ENCODE measurements around the gene SLC25A43. TPM values are rescaled to one million over a fixed set of nuclear protein-coding genes. Genes with fewer than 3 reads are reported as not detected.
"Not testable (repeated sequence)": the region's sequence is repeated elsewhere in the genome, so short reads cannot be mapped to it uniquely, and the experiment has no call there.

SLC25A43 gene
- polyA plus RNA-seq, 2 of the 4 experiments (the other 2 are of a cell fraction): 27.4 to 31.2 TPM

DNA sequence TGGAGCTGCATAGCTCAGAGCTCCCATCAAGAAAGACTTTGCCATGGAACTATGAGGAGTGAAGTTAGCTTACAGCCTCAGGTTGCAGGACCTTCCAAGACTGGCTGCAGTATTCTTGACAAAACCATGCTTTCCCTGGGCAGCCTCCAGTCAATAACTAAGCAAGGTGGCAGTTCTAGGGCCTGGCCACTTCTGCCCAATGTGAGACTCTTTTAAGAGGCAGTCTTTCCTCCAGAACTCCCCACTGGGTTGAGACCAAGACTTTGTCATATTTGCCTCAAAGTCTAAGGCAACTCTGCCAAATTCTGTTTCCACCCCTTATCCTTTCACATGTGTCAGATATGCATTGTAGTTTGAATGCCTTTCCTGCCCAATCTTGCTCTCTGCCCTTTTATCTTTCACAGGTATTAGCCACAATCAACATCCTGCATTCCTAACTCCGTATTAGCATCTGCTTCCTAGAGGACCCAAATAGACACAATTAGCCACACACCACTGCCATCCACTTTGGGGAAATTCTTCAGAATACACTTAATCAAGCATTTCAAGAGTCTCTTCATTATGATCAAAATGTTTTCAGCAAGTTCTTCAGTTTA lies 17.7 kb upstream of the SLC25A43 start:
- WGBS (ENCODE audit: missing lambda C conversion rate): 74% methylated on average over 1 of the region's 1 CpG
- H3K4me3 ChIP-seq: no peak overlapping the region
- FAIRE-seq: no peak
- no peak for DNase-seq (ENCODE audit: low read depth in 1 of 2, low spot score in 1 of 2)
- no peaks in the 10 kb centered on the region for H3K9me3 ChIP-seq
- no peak for ATAC-seq
- POLR2A ChIA-PET: no interaction called here
- H3K4me2 ChIP-seq: no peak overlapping the region
- H3K4me1 ChIP-seq: no peaks in the 10 kb centered on the region
- H3K27ac ChIP-seq: no peak overlapping the region
- CTCF ChIA-PET: interaction anchor here (1.0 kb wide), 1 partner anchor 24 kb away, joined by 3 read pairs; no protein-coding TSS in a partner anchor
- no peak for TF ChIP-seq CHD2 (IDR thresholded peaks at IDR 0.05; ENCODE audit: low read length, partially characterized antibody)
- TF ChIP-seq SMC3 (IDR thresholded peaks at IDR 0.05): no peak
- no peak for TF ChIP-seq PHF8 (IDR thresholded peaks at IDR 0.05; ENCODE audit: borderline replicate concordance, low read depth)
- TF ChIP-seq ZNF302 (CRISPR knock-in tag; IDR thresholded peaks at IDR 0.05): no peak
- TF ChIP-seq, protein P1, sequence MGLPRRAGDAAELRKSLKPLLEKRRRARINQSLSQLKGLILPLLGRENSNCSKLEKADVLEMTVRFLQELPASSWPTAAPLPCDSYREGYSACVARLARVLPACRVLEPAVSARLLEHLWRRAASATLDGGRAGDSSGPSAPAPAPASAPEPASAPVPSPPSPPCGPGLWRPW (IDR thresholded peaks at IDR 0.05): no peak
- no peak for TF ChIP-seq HOXA7 (CRISPR knock-in tag; IDR thresholded peaks at IDR 0.05)
- no peak for TF ChIP-seq POLR2AphosphoS2 (conservative IDR thresholded peaks at IDR 0.05; ENCODE audit: low read length)
- TF ChIP-seq CEBPB (IDR thresholded peaks at IDR 0.05): no peak
- no peak for TF ChIP-seq CHD4 (IDR thresholded peaks at IDR 0.05; ENCODE audit: borderline replicate concordance)

DNA sequence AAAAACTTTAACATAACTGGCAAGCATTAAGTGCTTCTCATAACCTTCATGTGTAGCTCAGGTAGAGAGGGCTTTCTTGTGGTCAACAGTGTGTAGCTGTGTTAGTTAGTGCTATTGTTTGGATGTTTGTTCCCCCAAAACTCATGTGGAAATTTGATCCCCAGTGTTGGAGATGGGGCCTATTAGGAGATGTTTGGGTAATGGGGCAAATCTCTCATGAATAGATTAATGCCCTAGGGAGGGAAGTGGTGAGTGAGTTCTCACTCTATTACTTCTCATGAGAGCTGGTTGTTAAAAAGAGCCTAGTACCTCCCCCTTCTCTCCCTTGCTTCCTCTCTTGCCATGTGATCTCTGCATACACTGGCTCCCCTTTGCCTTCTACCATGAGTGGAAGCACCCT lies 16.5 kb upstream of the SLC25A43 start:
- TF ChIP-seq RARB (CRISPR knock-in tag; IDR thresholded peaks at IDR 0.05): no peak
- TF ChIP-seq CEBPB (IDR thresholded peaks at IDR 0.05): no peak
- TF ChIP-seq POLR2A (IDR thresholded peaks at IDR 0.05; ENCODE audit: low read length): no peak
- no peak for TF ChIP-seq TP53 (CRISPR knock-in tag; IDR thresholded peaks at IDR 0.05)
- no peak for TF ChIP-seq HEYL (CRISPR knock-in tag; IDR thresholded peaks at IDR 0.05)
- TF ChIP-seq, protein P2, sequence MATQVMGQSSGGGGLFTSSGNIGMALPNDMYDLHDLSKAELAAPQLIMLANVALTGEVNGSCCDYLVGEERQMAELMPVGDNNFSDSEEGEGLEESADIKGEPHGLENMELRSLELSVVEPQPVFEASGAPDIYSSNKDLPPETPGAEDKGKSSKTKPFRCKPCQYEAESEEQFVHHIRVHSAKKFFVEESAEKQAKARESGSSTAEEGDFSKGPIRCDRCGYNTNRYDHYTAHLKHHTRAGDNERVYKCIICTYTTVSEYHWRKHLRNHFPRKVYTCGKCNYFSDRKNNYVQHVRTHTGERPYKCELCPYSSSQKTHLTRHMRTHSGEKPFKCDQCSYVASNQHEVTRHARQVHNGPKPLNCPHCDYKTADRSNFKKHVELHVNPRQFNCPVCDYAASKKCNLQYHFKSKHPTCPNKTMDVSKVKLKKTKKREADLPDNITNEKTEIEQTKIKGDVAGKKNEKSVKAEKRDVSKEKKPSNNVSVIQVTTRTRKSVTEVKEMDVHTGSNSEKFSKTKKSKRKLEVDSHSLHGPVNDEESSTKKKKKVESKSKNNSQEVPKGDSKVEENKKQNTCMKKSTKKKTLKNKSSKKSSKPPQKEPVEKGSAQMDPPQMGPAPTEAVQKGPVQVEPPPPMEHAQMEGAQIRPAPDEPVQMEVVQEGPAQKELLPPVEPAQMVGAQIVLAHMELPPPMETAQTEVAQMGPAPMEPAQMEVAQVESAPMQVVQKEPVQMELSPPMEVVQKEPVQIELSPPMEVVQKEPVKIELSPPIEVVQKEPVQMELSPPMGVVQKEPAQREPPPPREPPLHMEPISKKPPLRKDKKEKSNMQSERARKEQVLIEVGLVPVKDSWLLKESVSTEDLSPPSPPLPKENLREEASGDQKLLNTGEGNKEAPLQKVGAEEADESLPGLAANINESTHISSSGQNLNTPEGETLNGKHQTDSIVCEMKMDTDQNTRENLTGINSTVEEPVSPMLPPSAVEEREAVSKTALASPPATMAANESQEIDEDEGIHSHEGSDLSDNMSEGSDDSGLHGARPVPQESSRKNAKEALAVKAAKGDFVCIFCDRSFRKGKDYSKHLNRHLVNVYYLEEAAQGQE (IDR thresholded peaks at IDR 0.05): no peak
- no peak for TF ChIP-seq FOSB (CRISPR knock-in tag; IDR thresholded peaks at IDR 0.05)
- TF ChIP-seq, protein P3, sequence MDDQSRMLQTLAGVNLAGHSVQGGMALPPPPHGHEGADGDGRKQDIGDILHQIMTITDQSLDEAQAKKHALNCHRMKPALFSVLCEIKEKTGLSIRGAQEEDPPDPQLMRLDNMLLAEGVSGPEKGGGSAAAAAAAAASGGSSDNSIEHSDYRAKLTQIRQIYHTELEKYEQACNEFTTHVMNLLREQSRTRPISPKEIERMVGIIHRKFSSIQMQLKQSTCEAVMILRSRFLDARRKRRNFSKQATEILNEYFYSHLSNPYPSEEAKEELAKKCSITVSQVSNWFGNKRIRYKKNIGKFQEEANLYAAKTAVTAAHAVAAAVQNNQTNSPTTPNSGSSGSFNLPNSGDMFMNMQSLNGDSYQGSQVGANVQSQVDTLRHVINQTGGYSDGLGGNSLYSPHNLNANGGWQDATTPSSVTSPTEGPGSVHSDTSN (IDR thresholded peaks at IDR 0.05): no peak
- TF ChIP-seq CHD4 (IDR thresholded peaks at IDR 0.05; ENCODE audit: borderline replicate concordance): no peak
- TF ChIP-seq, protein P4, sequence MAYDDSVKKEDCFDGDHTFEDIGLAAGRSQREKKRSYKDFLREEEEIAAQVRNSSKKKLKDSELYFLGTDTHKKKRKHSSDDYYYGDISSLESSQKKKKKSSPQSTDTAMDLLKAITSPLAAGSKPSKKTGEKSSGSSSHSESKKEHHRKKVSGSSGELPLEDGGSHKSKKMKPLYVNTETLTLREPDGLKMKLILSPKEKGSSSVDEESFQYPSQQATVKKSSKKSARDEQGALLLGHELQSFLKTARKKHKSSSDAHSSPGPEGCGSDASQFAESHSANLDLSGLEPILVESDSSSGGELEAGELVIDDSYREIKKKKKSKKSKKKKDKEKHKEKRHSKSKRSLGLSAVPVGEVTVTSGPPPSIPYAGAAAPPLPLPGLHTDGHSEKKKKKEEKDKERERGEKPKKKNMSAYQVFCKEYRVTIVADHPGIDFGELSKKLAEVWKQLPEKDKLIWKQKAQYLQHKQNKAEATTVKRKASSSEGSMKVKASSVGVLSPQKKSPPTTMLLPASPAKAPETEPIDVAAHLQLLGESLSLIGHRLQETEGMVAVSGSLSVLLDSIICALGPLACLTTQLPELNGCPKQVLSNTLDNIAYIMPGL (CRISPR knock-in tag; IDR thresholded peaks at IDR 0.05; ENCODE audit: borderline replicate concordance): no peak
- TF ChIP-seq EP300 (IDR thresholded peaks at IDR 0.05): no peak
- TF ChIP-seq RNF2 (IDR thresholded peaks at IDR 0.05; ENCODE audit: borderline replicate concordance, low read depth): no peak
- no peak for TF ChIP-seq ZC3H11A (IDR thresholded peaks at IDR 0.05)
- TF ChIP-seq, protein P5, sequence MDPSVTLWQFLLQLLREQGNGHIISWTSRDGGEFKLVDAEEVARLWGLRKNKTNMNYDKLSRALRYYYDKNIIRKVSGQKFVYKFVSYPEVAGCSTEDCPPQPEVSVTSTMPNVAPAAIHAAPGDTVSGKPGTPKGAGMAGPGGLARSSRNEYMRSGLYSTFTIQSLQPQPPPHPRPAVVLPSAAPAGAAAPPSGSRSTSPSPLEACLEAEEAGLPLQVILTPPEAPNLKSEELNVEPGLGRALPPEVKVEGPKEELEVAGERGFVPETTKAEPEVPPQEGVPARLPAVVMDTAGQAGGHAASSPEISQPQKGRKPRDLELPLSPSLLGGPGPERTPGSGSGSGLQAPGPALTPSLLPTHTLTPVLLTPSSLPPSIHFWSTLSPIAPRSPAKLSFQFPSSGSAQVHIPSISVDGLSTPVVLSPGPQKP (IDR thresholded peaks at IDR 0.05; ENCODE audit: low read depth, low read length): no peak
- ATAC-seq: no peak
- no peak overlapping the region for H3K4me2 ChIP-seq
- no peaks in the 10 kb centered on the region for H3K9me3 ChIP-seq
- ChIA-PET CTCF (no interaction called here), POLR2A (interaction anchor here (0.6 kb wide), 1 partner anchor 310 kb away, joined by 4 read pairs; the partner anchor contains the start of gene SEPTIN6)
- no peak for DNase-seq (ENCODE audit: low read depth in 1 of 2, low spot score in 1 of 2)
- H3K4me3 ChIP-seq: no peak overlapping the region
- no peak overlapping the region for H3K27ac ChIP-seq
- FAIRE-seq: no peak
- no peaks in the 10 kb centered on the region for H3K4me1 ChIP-seq

DNA sequence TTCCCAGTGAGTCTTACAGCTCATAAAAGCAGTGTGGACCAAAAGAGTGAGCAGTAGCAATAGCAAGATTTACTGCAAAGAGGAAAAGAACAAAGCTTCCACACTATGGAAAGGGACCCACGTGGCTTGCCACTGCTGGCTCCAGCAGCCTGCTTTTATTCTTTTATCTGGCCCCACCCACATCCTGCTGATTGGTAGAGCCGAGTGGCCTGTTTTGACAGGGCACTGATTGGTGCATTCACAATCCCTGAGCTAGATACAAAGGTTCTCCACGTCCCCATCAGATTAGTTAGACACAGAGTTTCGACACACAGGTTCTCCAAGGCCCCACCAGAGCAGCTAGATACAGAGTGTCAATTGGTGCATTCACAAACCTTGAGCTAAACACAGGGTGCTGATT lies 12.5 kb upstream of the SLC25A43 start:
- 76% methylated on average over 2 of the region's 4 CpGs for WGBS (ENCODE audit: missing lambda C conversion rate)
- peaks cover 12% of the 10 kb centered on the region; the same call in 1 of the 3 replicates for H3K4me1 ChIP-seq
- H3K4me3 ChIP-seq; H3K4me2 ChIP-seq; H3K9me3 ChIP-seq; DNase-seq (ENCODE audit: low read depth in 1 of 2, low spot score in 1 of 2); ATAC-seq; H3K27ac ChIP-seq; POLR2A ChIA-PET; FAIRE-seq: not testable (repeated sequence)
- CTCF ChIA-PET: interaction anchor here (0.5 kb wide), 1 partner anchor 70 kb away, joined by 4 read pairs; no protein-coding TSS in a partner anchor

DNA sequence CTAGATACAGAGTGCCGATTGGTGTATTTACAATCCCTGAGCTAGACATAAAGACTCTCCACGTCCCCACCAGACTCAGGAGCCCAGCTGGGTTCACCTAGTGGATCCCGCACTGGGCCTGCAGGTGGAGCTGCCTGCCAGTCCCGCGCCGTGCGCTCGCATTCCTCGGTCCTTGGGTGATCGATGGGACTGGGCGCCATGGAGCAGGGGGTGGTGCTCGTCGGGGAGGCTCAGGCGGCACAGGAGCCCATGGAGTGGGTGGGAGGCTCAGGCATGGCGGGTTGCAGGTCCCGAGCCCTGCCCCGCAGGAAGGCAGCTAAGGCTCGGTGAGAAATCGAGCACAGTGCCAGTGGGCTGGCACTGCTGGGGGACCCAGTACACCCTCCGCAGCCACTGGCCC lies 11.7 kb upstream of the SLC25A43 start:
- ATAC-seq; H3K4me2 ChIP-seq; FAIRE-seq; H3K9me3 ChIP-seq; H3K27ac ChIP-seq; H3K4me3 ChIP-seq; POLR2A ChIA-PET; DNase-seq (ENCODE audit: low read depth in 1 of 2, low spot score in 1 of 2): not testable (repeated sequence)
- peaks cover 12% of the 10 kb centered on the region; the same call in 1 of the 3 replicates for H3K4me1 ChIP-seq
- WGBS (ENCODE audit: missing lambda C conversion rate): 90% methylated on average over 4 of the region's 20 CpGs
- CTCF ChIA-PET: interaction anchor here (0.5 kb wide), 1 partner anchor 69 kb away, joined by 4 read pairs; no protein-coding TSS in a partner anchor
